Dermis blood vessel endothelial cell (primary cell): ENCODE results near the gene HSD17B7. TPM values are rescaled to one million over a fixed set of nuclear protein-coding genes. Genes with fewer than 3 reads are reported as not detected.
"Not testable (repeated sequence)": the region's sequence is repeated elsewhere in the genome, so short reads cannot be mapped to it uniquely, and the experiment has no call there.

Source experiments
- DNase-seq: peaks from one replicate; pipeline ENCODE4 v3.0.0; 2010
- total RNA-seq: library from RNA; depleted of rRNA; stranded (reverse); fragments of >200 nt; gene quantifications from 2 replicates; pipeline ENCODE4 v1.2.3, GENCODE V29; 2014

Gene HSD17B7
- total RNA-seq, 1 donor from 2014 or later: 18.7 TPM

DNA sequence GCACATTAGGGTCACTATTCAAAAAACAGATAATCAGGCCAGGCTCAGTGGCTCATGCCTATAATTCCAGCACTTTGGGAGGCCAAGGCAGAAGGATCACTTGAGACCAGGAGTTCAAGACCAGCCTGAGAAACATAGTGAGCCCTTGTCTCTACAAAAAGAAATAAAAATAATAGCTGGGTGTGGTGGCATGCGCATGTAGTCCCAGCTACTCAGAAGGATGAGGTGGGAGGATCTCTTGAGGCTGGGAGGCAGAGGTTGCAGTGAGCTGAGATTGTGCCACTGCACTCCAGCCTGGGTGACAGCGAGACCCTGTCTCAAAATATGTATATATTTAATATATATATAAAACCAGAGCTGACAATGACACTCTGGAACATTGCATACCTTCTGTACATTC is 21.9 kb downstream of the HSD17B7 start:
- DNase-seq: not testable (repeated sequence)

DNA sequence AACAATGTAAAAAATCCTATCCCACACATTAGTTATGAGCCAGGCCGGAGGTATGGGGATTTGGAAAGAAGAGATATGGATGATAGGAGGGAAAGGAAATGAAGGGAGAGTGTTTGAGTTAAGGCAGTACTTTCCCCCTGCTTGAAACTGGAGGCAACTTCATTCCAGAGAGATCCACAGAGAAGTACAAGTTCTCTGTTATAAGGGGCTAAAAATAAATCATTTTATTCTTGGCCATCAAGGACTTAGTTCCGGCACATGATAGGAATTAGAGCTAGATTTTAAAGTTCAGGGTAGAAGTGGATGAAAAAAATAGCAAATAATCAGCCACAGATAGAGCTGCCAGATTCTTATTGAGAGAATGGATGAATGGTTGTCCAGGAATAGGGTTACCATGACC is 27.6 kb downstream of the HSD17B7 start:
- not testable (repeated sequence) for DNase-seq

DNA sequence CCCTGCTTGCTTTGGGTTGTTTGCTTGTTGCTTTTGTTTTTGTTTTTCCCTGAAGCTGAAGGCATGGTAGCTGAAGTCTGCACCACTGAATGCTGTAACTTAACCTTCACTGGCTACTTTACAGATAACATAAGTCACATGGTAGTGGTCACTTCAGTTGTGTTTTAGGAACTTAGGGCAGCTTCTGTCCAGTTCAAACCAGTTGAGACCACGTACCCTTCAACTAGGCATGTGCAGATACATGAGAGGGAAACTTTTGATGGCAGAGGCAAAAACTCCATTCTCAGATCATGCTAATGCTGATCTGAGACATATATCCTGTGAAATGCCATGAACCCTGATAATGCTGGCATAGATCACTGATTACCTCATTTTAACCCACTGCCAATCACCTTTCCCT is 28.2 kb downstream of the HSD17B7 start:
- not testable (repeated sequence) for DNase-seq

DNA sequence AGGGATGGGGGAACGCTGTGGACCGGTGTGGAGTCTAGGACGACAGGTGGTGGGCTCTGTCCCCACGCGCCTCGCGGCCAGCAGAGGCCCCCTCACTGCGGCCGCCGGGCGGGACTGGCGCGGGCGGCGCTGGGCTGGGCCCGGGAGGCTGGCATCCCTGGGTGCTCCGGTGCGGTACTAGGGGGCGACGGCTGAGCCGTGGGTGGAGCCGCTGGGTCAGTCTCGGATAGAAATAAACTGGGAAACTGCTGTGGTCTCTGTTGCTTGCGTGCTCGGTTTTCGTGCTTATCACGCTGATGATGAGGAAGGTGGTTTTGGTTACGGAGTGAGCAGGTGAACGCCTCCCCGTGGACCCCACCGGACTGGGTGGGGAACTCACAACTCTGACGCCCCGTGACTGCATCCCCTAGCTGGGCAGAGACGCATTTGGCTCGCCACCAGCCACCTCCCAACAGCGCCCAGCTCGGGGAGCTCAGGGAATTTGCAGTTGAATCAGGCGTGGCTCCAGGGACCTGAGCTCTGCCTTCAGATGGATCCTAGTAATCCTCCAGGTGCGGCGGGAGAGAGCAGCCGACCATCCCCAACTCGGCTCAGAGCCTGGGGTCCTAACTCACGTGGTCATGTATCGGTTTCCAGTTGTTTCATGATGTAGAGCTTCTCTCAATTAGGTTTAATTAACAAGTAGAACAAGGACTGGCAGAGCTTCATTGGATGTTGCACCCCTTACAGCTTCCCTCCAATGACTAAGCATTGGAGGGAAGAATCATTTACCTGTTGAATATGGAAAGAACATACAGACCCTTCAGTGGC is 32.1 kb downstream of the HSD17B7 start:
- peak; percentile 17 for DNase-seq

DNA sequence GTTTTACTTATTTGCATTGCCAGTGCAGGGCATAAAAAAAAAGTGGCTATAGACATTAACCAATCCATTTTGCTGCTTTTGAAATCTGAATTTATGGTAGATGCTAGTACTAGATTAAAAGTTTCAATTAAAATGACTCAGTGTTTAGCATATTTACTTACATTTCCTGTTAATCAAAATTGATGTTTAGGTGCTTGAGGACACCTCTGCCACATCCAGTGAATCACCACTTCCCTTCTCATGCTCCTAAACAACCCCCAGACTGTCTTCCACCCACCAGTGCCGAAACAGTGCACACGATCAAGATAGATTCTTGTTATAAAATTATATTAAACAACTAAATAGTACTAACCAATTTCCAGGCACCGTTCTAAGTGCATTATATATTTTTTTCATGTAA is 32.7 kb downstream of the HSD17B7 start:
- peak; percentile 34 for DNase-seq

DNA sequence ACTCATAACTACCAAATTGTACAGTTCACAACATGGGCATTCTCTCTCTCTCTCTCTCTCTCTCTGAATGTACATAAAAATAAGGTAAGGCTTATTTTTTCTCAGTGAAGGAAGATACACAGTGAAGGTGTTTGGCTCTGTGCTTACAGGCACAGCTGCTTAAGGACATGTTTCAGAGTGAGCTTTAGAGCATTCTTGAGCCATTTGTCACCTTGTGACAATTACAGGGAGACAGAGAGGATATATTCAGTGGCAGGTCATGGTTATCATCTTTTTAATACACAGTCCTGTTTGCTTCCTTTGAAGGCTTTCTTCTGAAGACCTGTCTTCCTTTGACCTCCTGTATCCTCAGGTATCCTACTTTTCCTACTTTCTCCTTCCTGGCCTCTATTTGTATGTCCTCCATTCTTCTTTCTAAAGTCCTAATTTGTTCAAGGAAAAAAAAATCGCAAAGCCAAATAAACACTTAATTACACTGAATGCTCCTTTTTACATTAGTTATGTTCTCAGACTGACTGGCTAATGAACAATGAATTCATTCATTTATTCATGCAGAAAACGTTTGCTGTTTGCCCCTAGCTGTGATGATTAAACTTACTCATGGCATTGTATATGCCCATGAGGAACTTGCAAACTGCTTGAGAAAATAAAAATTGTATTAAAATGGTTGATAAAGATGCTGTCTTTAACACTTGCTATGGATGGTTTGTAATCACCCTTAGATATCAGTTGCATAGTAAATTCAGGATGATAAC is 33.4 kb downstream of the HSD17B7 start:
- DNase-seq: no peak

DNA sequence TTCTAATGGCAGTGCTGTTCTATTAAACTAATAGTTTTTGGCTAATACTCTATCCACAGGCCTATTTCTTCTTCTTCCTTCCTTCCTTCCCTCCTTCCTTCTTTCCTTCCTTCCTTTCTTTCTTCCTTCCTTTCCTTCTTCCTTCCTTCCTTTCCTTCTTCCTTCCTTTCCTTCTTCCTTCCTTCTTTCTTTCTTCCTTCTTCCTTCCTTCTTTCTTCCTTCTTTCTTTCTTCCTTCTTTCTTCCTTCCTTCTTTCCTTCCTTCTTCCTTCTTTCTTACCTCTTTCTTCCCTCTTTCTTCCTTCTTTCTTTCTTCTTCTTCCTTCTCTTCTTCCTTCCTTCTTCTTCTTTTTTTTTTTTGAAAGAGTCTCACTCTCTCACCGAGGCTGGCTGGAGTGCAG is 38.8 kb downstream of the HSD17B7 start:
- no peak for DNase-seq

DNA sequence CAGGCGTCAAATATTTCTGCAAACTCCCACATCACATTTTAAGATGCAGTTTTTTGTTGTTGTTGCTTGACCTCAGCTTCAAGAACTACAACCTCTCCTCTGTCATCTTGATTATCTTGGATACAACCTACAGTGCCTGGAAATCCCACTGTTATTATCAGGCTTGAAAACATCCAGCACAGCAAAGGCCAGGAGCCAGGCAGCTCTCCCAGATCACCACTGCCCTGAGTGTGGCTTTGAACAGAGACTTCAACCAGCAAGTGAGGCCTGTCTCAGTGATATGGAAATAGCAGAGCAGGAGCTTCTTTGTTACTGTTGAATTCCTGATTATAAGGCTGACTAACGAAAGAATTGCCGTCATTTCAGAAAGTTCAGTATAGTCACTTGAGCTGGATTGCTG is 42.0 kb downstream of the HSD17B7 start:
- DNase-seq: no peak

DNA sequence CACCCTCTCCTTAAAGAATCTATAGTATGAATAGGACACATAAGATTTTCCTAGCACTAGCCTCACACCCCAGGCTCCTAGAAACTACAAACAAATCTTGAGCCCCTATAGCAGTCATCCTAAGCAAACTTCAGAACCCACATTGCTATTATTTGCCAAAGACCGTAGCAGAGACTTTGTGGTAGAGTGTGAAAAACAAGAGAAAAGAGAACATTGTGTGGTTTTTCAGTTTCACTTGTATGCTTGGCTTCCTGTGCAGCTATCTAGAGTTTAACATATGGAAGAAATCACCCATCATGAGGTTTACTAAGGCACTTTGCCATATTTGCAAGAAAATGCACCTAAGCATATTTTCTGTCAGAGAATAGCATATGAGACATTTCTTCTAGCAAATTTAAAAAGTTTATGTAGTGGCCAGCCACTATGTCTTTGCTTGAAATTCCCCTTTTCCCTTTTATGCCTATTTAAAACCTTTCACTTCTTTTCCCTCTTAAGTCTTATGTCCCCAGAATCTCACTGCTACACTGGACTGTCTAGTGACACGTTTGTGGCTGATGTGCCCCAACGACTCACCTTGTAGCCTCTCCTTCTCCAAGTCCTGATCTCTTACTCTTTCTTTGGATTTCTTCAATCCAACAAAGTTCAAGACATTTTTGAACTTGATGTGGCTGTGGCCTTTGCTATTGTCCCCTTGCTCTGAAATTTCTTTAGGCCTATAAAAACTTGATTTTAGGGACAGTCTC is 44.8 kb downstream of the HSD17B7 start:
- no peak for DNase-seq

DNA sequence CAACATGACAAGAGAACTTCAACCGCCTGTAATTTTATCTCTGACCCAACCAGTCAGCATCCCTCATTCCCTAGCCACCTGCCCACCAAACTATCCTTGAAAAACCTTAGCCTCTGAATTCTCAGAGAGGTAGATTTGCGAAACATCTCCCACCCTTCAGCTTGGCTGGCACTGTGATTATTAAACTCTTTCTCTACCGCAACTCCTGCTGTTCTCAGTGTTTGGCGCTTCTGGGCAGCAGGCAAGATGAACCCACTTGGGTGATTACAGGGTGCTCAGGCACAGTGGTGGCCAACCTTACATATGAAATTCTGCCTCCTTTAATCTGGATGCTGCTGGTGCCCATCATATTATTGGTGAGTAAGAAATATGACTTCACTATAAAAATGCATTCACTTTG is 48.4 kb downstream of the HSD17B7 start:
- no peak for DNase-seq

DNA sequence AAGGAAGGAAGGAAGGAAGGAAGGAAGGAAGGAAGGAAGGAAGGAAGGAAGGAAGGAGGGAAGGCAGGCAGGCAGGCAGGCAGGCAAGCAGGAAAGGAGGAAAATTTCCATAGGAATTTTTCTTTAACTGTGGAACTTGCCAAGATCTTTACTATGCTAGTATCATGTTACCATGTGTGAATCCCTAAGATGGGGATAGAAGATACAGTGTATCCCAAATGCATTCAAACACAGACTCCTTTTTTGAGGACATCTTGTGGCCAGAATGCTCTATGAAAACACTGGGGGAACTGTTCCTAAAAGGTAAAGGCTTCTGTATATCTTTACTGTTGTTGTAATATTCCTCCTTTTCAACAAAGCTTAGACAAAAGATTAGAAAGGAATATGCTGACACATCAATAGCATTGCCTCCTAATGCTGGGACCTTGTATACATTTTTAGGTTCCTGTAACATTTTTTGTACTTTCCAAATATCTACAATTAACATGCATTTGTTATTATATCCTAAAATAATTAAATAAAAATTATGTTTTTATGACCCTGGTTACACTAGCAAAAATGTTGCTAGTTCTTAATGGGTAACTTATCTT is 49.8 kb downstream of the HSD17B7 start:
- no peak for DNase-seq

DNA sequence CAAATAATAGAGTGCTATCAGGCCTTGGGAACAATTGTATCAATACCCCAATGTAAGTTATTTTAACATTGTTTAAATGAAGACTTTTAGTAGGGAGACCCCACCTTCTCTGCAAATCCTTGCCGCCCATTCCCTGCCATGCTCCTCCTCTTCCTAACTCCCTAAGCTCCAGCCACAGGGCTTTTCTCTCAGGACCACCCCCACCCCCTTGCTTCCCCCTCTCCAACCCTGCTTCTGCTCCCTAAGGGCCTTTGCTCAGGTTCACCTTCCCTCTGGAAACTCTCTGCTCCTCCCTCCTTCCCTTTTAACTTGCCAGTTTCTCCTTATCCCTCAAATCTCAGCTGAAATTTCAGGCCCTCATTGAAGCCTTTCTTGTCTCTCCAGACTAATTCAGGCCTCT is 53.7 kb downstream of the HSD17B7 start:
- DNase-seq: no peak

DNA sequence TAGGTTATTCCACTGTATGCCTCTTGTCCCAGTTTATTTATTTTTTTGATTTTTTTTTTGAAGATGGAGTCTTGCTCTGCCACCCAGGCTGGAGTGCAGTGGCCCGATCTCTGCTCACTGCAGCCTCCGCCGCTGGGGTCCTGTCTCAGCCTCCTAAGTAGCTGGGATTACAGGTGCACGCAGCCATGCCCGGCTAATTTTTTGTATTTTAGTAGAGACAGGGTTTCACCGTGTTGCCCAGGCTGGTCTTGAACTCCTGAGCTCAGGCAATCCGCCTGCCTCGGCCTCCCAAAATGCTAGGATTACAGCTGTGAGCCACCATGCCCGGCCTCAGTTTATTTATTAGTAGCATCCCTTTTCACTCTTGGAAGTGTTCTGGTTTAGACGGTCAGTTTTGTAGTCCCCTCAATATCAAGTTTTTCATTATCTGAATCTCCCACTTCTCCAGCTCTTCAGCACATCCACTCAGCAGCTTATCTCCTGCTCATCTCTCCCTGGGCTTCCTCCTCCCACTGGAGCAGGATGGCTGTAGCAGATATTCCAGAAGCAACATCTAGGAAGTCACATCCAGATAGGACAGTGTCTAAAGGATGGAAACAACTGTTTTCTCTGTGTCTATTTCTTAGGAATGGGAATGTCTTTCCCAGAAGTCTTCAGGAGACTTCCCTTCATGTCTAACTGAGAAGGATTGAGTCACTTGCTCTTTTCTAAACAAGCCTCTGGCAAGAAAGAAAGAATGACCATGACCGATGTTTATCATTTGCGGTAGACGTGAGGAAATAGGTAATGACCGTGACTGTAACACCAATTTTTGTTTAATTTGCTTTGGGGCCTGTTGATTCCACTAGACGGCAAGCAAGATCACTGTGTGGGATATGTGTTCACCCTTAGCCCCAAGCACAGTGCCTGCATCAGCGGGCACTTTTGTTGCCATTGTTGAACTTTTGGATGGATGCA is 56.0 kb downstream of the HSD17B7 start:
- DNase-seq: no peak

DNA sequence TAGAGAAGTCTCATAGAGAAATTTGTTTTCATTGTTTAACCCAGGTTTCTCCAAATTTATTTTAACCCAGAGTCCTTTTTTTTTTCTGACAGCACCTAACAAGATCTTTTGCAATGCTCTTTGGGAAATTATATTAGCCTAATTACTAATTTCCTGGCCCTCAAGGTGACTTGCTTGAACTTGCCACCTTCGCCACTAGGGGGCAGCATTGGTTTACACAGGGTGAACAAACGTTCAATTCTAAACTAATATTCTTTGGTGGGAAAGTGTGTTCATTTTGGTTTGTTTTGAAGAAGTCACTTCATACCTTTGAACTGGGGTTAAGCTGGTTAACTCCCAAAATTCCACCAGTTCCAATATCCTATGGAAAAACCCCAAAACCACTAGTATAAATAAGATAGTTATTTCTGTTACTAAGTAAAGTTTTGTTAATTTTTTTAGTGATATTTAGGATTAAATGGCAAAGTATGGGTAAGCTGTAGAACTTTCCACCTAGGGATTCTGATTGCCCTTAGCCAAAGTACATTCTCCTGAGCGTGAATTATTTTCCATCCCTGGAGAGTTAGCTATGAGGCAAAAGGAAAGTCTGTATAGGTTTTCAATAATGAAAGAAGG is 57.4 kb downstream of the HSD17B7 start:
- DNase-seq: peak; percentile 91

DNA sequence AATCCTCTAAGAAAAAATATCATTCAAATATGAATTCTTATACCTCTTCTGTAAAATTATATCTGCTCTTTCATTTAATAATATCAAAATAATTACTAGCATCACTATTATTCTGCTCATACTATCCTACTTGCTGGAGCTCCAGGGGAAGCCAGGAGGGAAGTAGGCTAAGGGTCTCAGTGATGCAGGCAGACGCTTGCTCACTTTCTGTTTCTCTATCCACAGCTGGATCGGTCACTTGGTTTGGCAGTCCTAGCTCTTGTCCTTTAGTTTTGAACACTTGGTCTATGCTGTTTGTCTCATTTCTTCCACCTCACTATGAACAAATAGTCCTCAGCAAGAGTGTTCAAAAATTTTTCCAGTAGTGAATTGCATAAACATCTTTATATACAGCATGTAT is 59.2 kb downstream of the HSD17B7 start:
- no peak for DNase-seq

DNA sequence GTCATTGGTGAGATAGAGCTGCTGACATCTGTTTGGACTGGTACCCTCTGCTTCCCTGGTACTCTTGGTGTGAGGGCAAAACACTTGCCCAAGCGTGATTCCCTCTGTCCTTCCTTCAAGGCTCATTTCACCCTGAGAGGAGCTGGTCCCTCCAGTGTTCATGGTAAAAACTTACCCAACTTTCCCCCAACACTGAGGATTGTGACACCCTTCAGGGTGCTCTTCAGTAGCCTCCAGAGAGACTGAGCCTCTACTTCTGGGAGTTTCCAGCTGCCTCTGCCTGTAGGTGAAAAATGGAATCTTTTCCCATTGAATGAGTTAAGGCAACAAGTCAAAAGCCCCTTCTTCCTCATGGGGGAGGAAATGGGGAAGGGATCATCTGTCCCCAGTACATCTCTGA is 60.8 kb downstream of the HSD17B7 start:
- DNase-seq: no peak

DNA sequence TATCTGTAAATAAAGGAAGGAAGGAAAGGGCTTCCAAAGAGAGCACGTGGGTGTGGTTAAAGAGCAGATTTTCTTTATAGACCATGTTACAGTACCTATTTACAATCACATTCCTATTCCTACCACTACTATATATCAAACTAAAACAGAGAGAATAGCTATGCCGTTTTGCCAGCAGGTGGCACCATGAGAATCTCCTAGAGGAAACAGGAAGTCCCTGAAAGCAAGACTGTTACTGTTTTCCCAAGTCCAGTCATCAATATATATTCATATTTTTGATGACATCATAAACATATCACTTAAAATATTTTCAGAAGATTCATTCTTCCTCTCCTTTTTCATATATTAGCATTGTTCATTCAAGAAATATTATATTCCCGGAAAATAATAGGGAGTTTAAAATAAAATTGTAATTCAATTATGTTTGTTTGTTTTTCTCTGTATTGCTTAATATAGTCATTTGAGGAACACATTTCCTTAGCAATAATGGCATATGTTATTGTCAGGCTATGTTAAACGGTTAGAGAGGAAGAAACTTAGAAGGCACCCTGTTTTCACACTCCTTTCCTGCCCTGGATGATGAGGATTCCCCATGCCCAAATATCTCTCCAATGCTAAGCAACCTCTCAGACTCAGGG is 63.9 kb downstream of the HSD17B7 start:
- DNase-seq: peak; percentile 89

DNA sequence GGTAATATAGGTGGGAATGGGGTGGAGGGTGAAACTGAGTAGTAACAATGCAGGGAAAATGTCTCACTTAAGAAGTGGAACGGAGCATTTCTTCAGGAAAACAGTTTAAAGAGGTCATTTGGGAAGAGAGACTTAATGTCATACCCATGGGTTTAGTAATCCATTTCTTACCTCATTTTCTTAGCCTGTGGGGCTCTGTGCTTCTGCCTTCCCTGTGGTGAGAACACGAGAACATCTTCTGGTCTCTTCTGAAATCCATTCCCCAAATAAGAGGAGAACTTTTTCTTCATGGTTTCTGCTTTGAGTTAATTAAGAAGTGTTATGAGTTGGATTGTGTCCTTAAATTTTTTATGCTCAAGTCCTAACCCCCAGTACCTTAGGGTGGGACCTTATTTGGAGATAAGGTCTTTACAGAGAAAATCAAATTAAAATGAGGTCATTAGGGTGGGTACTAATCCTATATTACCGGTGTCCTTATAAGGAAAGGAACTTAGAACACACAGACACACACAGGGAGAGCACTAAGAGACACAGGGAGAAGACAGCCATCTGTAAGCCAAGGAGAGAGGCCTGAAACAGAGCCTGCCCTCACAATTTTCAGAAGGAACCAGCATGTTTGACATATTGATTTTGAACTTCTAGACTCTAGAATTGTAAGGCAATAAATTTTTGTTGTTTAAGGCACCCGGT is 65.1 kb downstream of the HSD17B7 start:
- DNase-seq: peak; percentile 49

DNA sequence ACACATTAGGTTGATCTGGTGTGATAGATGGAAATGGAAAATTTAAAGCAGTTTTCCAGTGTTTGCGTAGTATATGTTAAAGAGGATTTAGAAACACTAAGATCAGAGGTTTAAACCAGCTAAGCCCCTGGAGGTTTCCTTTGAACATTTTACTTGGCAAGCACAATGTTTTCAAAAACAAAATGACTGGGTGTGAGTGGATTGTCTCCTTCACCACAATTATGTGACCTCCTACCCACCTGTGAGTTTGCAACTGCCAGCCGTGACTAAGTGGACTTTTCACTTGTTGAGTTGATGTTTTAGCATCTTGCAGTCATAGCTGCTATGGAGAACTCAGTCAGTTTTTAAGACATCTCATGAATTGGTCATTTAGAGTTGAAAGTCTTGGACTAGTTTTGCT is 65.8 kb downstream of the HSD17B7 start:
- peak; percentile 85 for DNase-seq

DNA sequence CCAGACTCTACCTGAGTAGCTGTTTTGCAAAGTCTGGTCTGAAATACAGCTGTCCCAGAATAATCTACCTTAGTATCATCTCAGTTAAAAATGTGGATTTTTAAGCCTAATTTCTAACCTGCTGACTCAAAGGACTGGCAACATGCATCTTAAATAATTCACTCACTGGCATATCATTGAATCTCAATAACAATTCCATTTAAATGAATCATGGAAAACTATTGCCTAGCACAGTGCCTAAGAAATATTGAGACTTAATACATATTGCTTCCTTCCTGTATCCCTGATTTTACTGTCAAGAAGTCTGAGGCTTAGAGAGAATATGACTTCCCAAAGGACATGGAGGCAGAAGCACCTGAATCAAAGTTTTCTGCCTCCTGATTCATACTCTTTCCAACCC is 67.3 kb downstream of the HSD17B7 start:
- peak; percentile 71 for DNase-seq
